GM19025 (cell line): ENCODE measurements around the gene OXSR1.
"Not testable (repeated sequence)": the region's sequence is repeated elsewhere in the genome, so short reads cannot be mapped to it uniquely, and the experiment has no call there.

ENCODE experiments used
- ATAC-seq: cut with Tn5 transposase; IDR thresholded peaks from one replicate; pipeline ENCODE4 v1.9.1; 2021; ENCODE audit warnings: mild to moderate bottlenecking, low read depth, moderate library complexity; ENCODE audit not compliant: unreplicated experiment

Gene OXSR1

GRCh38 chr3:38214560-38214959 lies 49.2 kb downstream of the OXSR1 start:
- ATAC-seq: no peak

GRCh38 chr3:38219609-38220197 lies 54.4 kb downstream of the OXSR1 start:
- ATAC-seq: no peak

- no peak for ATAC-seq
Measured at GRCh38 chr3:38221005-38221404, 55.7 kb downstream of the OXSR1 start.

GRCh38 chr3:38222032-38222634 lies 56.8 kb downstream of the OXSR1 start:
- ATAC-seq: no peak

- ATAC-seq: no peak
Measured at GRCh38 chr3:38224357-38224756, 59.0 kb downstream of the OXSR1 start.

GRCh38 chr3:38226273-38226672 lies 60.9 kb downstream of the OXSR1 start:
- no peak for ATAC-seq

- ATAC-seq: no peak
Measured at GRCh38 chr3:38227989-38228388, 62.7 kb downstream of the OXSR1 start.

GRCh38 chr3:38229036-38229435 lies 63.7 kb downstream of the OXSR1 start:
- no peak for ATAC-seq

GRCh38 chr3:38232701-38233100 lies 67.4 kb downstream of the OXSR1 start:
- ATAC-seq: no peak

- no peak for ATAC-seq
Measured at GRCh38 chr3:38235466-38235865, 70.1 kb downstream of the OXSR1 start.

GRCh38 chr3:38238416-38239008 lies 73.2 kb downstream of the OXSR1 start:
- ATAC-seq: no peak

- not testable (repeated sequence) for ATAC-seq
Measured at GRCh38 chr3:38242812-38243211, 77.5 kb downstream of the OXSR1 start.

GRCh38 chr3:38245930-38246329 lies 80.6 kb downstream of the OXSR1 start:
- ATAC-seq: no peak

GRCh38 chr3:38247366-38248035 lies 82.2 kb downstream of the OXSR1 start:
- ATAC-seq: no peak

- no peak for ATAC-seq
Measured at GRCh38 chr3:38250198-38250597, 84.9 kb downstream of the OXSR1 start.

- no peak for ATAC-seq
Measured at GRCh38 chr3:38251197-38251596, 85.9 kb downstream of the OXSR1 start.

GRCh38 chr3:38253704-38254103 lies 88.4 kb downstream of the OXSR1 start:
- ATAC-seq: no peak

- ATAC-seq: no peak
Measured at GRCh38 chr3:38254872-38255271, 89.5 kb downstream of the OXSR1 start.

GRCh38 chr3:38255627-38256026 lies 90.3 kb downstream of the OXSR1 start:
- ATAC-seq: no peak

GRCh38 chr3:38257583-38257982 lies 92.2 kb downstream of the OXSR1 start:
- no peak for ATAC-seq

GRCh38 chr3:38260474-38260873 lies 95.1 kb downstream of the OXSR1 start:
- no peak for ATAC-seq

GRCh38 chr3:38264353-38264771 lies 99.0 kb downstream of the OXSR1 start:
- no peak for ATAC-seq
